NCI-H2196 treated with DMSO at 0.1 percent for 48 hours (cell line): Measurements from ENCODE around the gene EYS.

ENCODE experiments used
- DNase-seq: peaks from one replicate; lab custom pipeline; 2025; ENCODE audit not compliant: unreplicated experiment; lab: John Stamatoyannopoulos, UW

Gene EYS

GRCh38 chr6:64679416-64679815 is 1027.6 kb downstream of the EYS start:
- no peak for DNase-seq

GRCh38 chr6:64672651-64673050 is 1034.4 kb downstream of the EYS start:
- DNase-seq = no peak

GRCh38 chr6:64672131-64672530 is 1034.9 kb downstream of the EYS start:
- DNase-seq = no peak

- no peak for DNase-seq
These were observed 1041.9 kb downstream of the EYS start for GRCh38 chr6:64665137-64665536.

GRCh38 chr6:64664480-64664879 is 1042.5 kb downstream of the EYS start:
- DNase-seq = no peak

GRCh38 chr6:64644024-64644423 is 1063.0 kb downstream of the EYS start:
- DNase-seq = no peak

GRCh38 chr6:64630901-64631300 is 1076.1 kb downstream of the EYS start:
- no peak for DNase-seq

- DNase-seq = no peak
These were observed 1084.1 kb downstream of the EYS start for GRCh38 chr6:64622944-64623343.

GRCh38 chr6:64602993-64603392 is 1104.0 kb downstream of the EYS start:
- DNase-seq = no peak

GRCh38 chr6:64591676-64592036 is 1115.4 kb downstream of the EYS start:
- DNase-seq = no peak

GRCh38 chr6:64590965-64591675 is 1115.9 kb downstream of the EYS start:
- DNase-seq = no peak

- DNase-seq = no peak
These were observed 1117.1 kb downstream of the EYS start for GRCh38 chr6:64589961-64590360.

GRCh38 chr6:64580346-64580745 is 1126.7 kb downstream of the EYS start:
- DNase-seq = no peak

GRCh38 chr6:64553249-64553786 is 1153.7 kb downstream of the EYS start:
- DNase-seq = no peak

GRCh38 chr6:64547594-64548268 is 1159.3 kb downstream of the EYS start:
- DNase-seq = no peak

GRCh38 chr6:64539917-64540316 is 1167.1 kb downstream of the EYS start:
- DNase-seq = no peak

- no peak for DNase-seq
These were observed 1168.3 kb downstream of the EYS start for GRCh38 chr6:64538722-64539121.

GRCh38 chr6:64527899-64528298 is 1179.1 kb downstream of the EYS start:
- DNase-seq = no peak

GRCh38 chr6:64522859-64523258 is 1184.2 kb downstream of the EYS start:
- no peak for DNase-seq

GRCh38 chr6:64520050-64520449 is 1187.0 kb downstream of the EYS start:
- no peak for DNase-seq

GRCh38 chr6:64516393-64516792 is 1190.6 kb downstream of the EYS start:
- no peak for DNase-seq

- DNase-seq = no peak
These were observed 1199.4 kb downstream of the EYS start for GRCh38 chr6:64507661-64508060.

- DNase-seq = no peak
These were observed 1201.7 kb downstream of the EYS start for GRCh38 chr6:64505312-64505711.
